HG02943 (cell line): Measurements from ENCODE around the gene CEACAM16.
"Not testable (repeated sequence)": the region's sequence is repeated elsewhere in the genome, so short reads cannot be mapped to it uniquely, and the experiment has no call there.

Experiments used
- ATAC-seq: cut with Tn5 transposase; IDR thresholded peaks from one replicate; pipeline ENCODE4 v1.9.1; 2021; ENCODE audit warnings: mild to moderate bottlenecking, low read depth, moderate library complexity; ENCODE audit not compliant: unreplicated experiment

CEACAM16 gene

DNA sequence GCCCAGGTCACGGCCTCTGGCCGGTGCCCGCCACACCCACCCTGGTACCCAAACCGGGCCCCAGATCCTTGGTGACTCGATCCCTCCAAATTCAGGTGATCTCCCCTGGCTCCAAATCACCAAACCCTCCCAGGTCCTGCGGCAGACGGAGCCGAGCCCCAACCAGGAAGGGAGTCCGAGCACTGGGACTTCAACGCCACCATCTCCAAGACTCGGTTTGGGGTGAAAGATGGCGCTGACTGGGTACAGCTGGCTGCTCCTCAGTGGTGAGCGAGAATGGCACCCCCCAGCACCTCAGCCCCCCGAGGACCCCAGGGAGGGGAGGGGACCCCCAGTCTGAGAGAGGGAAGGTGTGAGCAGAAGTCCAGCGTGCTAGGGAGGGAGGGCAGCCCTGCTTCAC, 2.3 kb downstream of the CEACAM16 start:
- no peak for ATAC-seq

DNA sequence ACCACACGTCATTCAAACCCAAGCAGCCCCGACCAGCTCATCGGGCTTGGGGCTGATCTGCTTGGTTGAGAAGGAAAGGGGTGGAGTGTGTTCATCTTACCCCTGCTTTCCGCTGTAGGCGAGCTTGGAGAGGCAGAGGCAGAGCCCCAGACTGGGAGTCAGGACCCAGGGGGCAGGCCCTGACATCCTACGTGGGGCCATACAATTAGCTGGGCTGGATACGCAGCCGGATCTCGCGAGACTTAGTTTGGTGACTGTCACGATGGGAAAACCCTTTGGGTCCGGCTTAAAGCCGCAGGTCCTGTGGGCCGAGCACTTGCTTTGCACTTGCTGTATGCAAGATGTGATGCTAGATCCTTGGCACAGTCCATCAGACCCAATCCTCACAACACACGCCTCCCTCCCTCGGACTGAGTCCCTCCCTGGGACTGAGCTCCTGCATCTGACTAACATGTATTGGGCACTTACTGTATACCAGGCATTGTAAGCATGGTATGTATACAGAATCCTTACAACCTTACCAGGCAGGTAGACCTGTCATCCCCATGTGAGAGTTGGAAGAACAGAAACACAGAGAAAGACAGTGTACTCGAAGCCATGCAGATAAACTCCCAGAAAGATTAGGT, 3.7 kb downstream of the CEACAM16 start:
- ATAC-seq: no peak

DNA sequence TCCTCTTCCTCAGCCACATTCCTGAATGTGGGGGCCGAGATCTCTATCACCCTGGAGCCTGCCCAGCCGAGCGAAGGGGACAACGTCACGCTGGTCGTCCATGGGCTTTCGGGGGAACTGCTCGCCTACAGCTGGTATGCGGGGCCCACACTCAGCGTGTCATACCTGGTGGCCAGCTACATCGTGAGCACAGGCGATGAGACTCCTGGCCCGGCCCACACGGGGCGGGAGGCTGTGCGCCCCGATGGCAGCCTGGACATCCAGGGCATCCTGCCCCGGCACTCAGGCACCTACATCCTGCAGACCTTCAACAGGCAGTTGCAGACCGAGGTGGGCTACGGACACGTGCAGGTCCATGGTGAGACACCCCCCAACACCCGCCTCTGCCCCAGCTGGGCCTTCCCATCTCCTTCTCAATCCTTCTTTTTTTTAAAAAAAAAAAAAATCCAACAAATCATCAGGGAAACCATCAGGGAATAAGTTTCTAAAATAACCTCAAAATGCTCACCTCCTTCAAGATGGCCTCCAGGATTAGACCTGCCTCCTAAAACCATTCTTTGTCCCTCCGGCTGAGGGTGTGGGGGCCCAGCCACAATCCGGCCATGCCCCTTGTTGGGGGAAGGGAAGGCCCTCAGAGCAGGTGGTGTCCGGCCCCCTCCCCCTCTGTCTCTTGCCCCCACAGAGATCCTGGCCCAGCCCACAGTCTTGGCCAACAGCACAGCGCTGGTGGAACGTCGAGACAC, 4.6 kb downstream of the CEACAM16 start:
- ATAC-seq: no peak

DNA sequence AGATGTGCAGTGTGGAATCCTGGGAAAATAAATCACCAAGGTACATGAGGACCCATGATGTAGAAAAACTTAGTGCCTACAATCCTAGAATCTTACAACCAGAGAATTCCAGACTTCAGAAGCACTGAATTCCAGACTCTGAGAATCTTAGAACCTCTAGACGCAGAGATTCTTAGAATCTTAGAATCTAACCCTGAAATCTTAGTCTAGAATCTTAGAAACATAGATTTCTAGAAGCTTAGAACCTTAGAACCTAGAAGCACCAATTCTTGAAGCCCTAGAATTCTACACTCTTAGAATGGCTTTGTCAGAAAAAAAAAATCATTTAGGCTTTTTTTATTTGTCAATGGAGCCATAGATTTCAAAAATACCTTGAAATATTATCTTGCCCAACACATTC, 6.0 kb downstream of the CEACAM16 start:
- no peak for ATAC-seq

DNA sequence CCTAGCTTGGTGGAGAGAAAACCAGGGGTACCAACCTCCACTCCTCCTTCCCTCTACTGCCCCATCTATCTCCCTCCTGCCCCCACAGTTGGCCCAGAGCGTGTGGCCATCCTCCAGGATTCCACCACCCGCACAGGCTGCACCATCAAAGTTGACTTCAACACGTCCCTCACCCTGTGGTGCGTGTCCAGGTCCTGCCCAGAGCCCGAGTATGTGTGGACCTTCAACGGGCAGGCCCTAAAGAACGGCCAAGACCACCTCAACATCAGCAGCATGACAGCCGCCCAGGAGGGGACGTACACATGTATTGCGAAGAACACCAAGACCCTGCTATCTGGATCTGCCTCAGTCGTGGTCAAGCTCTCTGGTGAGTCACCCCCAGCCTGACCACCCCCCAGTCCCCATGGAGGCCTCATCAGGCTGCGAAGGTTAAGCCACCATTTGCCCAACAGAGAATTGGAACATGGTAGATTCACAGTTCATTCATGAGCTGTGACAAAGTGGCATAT, 6.6 kb downstream of the CEACAM16 start:
- ATAC-seq: no peak

DNA sequence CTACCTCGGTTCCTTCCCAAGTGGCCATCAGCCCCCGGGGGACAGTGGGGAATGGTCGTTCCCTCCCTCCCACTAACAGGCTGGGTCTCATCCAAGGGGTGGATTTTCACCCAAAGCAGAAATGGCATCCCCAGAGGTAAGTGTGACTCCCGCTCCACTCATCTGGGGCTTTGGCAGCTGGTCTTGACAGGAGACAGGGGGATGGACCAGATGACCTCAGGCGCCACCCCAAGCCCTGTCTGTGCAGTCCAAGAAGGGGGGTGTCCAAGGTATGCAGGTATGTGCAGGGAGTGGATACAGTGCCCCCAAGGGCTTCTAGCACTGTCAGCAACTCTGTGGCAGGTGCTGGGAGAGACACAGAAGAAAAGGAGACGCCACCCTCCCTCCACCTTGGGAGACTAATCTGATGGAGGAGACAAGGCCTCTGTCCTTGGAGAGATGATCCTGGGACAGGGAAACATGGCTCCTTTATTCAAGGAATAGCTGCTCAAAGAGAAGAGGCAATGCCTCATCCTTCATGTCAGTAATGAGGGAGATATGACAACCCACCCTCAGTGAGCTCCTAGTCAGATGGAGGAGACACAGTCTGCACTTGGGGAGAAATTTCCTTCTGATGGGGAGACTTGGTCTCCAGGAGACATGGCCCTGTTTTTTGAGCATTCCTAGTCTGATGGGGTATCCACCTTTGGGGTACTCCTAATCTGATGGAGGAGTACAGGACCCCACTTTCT, 7.7 kb downstream of the CEACAM16 start:
- no peak for ATAC-seq

DNA sequence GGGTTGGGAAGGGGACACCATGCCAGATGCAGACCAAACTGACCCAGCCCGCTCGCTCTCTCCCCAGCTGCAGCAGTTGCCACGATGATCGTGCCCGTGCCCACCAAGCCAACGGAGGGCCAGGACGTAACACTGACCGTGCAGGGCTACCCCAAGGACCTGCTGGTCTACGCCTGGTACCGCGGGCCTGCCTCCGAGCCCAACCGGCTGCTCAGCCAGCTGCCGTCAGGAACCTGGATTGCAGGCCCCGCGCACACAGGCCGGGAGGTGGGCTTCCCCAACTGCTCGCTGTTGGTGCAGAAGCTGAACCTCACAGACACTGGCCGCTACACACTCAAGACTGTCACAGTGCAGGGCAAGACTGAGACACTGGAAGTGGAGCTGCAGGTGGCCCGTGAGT, 8.8 kb downstream of the CEACAM16 start:
- no peak for ATAC-seq

DNA sequence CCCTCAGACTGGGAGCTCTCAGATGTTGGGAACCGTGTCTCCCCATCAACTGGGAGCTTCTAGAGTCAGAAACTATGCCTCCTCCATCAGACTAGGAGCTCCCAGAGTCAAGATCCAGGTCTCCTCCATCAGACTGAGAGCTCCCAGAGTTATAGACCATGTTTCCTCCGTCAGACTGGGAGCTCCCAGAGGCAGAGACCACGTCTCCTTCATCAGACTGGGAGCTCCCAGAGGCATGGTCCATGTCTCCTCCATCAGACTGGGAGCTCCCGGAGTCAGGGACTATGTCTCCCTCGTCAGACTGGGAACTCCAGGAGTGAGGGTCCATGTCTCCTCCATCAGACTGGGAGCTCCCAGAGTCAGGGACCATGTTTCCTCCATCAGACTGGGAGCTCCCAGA, 10.0 kb downstream of the CEACAM16 start:
- no peak for ATAC-seq

DNA sequence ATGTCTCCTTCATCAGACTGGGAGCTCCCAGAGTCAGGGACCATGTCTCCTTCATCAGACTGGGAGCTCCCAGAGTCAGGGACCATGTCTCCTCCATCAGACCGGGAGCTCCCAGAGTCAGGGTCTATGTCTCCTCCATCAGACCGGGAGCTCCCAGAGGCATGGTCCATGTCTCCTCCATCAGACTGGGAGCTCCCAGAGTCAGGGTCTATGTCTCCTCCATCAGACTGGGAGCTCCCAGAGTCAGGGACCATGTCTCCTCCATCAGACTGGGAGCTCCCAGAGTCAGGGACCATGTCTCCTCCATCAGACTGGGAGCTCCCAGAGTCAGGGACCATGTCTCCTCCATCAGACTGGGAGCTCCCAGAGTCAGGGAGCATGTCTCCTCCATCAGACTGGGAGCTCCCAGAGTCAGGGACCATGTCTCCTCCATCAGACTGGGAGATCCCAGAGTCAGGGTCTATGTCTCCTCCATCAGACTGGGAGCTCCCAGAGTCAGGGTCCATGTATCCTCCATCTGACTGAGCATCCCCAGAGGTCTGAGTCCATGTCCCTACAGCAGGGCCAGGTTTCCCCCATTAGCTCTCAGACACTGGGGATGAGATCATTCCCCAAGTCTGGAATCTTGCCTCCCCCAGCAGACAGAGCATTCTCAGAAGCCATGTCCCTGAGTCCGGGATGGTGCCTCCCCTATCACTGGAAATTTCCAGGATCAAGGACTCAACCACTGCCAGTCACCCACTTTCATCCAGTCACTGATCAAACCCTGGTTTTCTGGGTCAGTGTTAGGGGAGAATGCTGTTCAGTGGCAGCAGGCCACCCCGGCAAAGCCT, 10.7 kb downstream of the CEACAM16 start:
- not testable (repeated sequence) for ATAC-seq

DNA sequence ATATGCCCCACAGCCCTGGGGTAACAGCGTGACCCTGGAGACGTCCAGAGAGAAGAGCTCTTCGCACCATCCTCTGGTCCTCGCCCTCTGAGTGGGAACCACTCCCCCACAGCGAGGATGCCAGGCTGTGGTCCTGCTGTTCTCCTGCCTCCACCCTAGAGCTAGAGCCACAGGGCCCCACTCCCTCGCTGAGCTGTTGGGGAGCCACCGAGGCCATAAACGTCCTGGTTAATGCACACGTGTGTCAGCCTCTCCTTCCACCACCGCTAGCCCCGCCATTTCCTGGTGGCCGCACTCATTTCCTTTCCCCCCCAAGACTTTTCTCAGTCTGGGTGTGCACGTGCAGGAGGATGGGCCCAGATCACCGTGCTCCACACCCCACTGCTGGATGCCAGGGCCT, 11.5 kb downstream of the CEACAM16 start:
- ATAC-seq: no peak

DNA sequence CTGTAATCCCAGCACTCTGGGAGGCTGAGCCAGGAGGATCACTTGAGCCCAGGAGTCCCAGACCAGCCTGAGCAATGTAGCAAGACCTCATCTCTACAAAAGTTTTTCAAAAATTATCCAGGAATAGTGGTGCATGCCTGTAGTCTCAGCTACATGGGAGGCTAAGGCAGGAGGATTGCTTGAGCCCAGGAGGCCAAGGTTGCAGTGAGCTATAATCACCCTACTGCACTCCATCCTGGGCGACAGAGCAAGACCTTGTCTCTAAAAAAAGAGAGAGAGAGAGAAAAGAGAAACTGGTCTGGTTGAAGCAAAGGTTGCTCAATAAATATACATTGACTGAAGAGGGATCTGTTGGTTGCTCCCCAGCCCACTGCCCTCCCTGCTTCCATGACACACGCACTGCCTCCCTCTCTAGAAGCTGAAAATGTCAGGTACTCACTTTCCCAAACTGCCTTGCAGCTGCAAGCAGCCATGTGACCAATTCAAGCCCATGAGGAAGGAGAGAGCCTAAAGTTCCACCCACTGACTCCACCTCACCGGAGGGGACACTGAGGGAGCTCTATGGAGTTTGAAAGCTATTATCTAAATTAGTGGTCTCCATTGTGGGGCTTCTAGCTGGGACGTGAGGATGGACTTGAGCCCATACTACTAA, 14.0 kb downstream of the CEACAM16 start:
- no peak for ATAC-seq

DNA sequence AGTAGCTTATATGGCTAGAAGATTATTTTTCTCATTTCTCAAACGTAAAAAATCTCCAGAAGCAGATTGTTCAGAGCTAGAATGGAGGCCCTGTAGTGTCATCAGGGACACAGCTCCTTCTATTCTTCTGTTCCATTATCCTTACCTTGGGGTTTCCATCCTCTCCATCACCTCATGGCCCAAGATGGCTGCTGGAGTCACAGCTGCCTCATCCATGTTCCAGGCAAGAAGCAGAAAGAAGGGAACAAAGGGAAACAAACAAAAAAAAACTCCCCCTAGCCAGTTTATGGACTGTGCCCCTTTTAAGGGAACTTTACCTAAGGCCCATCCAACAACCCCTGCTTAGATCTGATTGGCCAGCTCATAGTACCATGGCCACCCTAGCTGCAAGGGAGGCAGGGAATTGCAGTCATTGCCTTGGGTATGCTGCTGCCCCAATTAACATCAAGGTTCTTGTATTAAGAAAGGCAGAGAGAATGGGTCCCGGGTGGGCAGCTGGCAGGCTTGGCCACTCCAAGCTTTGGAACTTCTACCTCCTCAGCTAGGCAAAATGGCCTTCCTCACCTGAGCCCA, 15.7 kb downstream of the CEACAM16 start:
- no peak for ATAC-seq

DNA sequence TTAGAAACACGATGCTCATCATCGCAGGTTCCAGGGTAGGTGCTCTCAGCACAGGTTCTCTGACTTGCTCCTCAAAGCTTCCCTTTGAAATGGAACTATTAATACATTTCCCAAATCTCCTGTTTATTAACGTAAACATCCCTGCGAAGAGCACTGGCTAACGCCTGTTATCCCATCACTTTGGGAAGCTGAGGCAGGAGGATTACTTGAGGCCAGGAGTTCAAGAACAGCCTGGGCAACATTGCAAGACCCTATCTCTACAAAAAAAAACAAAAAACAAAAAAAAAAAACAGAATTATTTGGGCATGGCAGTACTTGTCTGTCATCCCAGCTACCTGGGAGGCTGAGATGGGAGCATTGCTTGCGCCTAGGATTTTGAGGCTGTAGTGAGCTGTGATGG, 18.7 kb downstream of the CEACAM16 start:
- ATAC-seq: no peak

DNA sequence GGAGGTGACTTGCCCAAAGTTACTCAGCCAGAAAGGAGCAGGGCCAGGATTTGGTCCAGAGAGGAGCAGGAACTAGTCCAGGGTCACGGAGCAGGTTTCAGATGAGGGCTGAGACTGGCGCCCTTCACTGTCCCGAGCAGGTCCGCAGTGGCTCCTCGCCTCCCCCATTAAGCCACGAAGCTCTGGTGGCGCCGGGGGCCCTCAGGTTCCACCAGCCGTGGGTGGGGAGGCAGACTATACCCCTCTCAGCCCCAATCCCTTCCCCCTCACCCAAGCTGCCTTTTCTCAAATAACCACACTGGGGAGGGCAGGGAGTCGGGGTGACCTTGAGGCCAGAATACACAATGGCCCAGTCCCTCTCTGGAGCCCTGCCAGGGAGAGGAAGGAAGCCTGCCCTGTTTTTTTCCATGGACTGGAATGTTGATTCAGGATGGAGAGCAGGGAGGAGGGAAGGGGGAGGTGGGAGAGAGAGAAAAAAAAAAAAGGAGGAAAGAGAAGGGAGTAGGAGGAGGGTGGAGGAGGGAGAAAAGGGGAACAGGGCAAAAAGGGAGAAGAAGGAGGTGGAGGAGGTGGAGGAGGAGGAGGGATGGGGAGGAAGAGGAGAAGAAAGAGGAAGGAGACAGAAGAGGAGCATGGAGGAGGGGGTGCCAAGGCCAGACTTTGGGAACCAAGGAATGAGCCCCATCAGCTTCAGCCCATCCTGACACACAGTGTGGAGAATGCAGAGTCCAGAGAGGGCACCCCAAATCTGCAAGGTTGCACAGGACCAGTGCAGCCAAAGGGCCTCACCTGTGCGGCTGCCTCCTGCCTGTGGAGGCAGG, 19.7 kb downstream of the CEACAM16 start:
- ATAC-seq: no peak

DNA sequence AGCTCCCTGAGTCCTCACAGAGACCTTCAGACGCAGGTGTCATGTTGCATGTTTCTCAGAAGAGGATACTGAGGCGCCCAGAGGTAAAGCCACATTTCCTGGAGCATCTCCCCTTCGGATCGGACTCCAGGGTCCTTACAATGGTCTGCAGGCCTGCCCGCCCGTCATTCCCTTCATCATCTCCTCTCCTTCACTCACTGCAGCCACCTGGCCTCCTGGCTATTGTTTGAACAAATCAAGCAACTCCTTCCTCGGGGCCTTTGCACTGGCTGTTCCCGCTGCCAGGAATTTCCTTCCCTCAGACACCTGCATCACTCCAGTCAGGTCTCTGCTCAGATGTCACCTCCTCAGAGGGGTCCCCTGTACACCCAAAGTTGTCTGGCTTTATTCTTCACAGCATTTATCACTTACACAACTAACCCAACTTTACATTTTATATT, 20.3 kb downstream of the CEACAM16 start:
- ATAC-seq: no peak

DNA sequence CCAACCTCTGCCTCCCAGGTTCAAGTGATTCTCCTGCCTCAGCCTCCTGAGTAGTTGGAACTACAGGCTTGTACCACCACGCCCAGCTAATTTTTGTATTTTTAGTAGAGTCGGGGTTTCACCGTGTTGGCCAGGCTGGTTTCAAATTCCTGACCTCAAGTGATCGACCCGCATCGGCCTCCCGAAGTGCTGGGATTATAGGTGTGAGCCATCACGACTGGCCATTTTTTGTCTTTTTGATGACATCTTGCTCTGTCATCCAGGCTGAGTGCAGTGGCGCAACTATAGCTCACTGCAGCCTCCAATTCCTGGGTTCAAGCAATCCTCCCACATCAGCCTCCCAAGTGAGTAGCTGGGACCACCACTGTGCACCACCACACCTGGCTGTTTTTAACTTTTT, 21.4 kb downstream of the CEACAM16 start:
- ATAC-seq: not testable (repeated sequence)

DNA sequence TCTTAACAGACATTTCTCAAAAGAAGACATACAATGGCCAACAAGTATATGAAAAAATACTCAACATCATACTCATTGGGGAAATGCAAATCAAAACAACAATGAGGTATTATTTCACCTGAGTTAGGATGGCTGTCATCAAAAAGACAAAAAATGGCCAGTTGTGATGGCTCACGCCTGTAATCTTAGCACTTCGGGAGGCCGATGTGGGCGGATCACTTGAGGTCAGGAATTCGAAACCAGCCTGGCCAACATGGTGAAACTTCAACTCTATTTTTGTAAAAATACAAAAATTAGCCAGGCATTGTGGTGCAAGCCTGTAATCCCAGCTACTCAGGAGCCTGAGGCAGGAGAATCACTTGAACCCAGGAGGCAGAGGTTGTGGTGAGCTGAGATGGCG, 22.0 kb downstream of the CEACAM16 start:
- no peak for ATAC-seq

DNA sequence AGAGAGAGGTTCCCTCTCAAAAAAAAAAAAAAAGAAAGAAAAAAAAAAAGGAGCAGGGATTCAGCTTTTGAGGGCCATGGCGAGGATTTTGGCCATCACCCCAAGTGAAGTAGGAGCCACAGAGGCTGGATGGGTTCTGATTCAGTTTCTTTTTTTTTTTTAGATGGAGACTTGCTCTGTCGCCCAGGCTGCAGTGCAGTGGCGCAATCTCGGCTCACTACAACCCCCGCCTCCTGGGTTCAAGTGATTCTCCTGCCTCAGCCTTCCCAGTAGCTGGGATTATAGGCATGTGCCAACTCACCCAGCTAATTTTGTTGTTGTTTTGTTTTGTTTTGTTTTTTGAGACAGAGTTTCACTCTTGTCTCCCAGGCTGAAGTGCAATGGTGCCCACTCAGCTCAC, 22.4 kb downstream of the CEACAM16 start:
- ATAC-seq: not testable (repeated sequence)
